Activated T-cell treated with anti-CD3 and anti-CD28 coated beads, Interleukin-2, amount 50 U/mL, for 24 hours (primary cell): ENCODE data around the gene F5.
"Not testable (repeated sequence)": the region's sequence is repeated elsewhere in the genome, so short reads cannot be mapped to it uniquely, and the experiment has no call there.

ENCODE experiments used
- DNase-seq: peaks from one replicate; pipeline ENCODE4 v3.0.0-alpha.2; 2020
- H3K27ac Mint-ChIP-seq: 2 replicates; pipeline ENCODE4 v1.8.0; 2020; ENCODE audit warnings: mild to moderate bottlenecking, mixed read lengths
- H3K27me3 Mint-ChIP-seq: 2 replicates; pipeline ENCODE4 v1.8.0; 2020; ENCODE audit warnings: mixed read lengths
- H3K36me3 Mint-ChIP-seq: 2 replicates; pipeline ENCODE4 v1.8.0; 2020; ENCODE audit warnings: low read depth, mixed read lengths
- H3K4me1 Mint-ChIP-seq: 2 replicates; pipeline ENCODE4 v1.8.0; 2020; ENCODE audit warnings: low read depth, mixed read lengths
- H3K4me3 Mint-ChIP-seq: 2 replicates; pipeline ENCODE4 v1.8.0; 2020; ENCODE audit warnings: mild to moderate bottlenecking, moderate library complexity, mixed read lengths
- H3K9me3 Mint-ChIP-seq: 2 replicates; pipeline ENCODE4 v1.8.0; 2020; ENCODE audit warnings: mixed read lengths

The F5 gene

GRCh38 chr1:169515641-169516040 lies 70.6 kb downstream of the F5 start:
- no peaks in the 10 kb centered on the region for H3K9me3 Mint-ChIP-seq
- no peak for DNase-seq
- H3K36me3 Mint-ChIP-seq: peaks cover 96% of the 10 kb centered on the region
- peaks cover 18% of the 10 kb centered on the region for H3K4me1 Mint-ChIP-seq
- H3K4me3 Mint-ChIP-seq: no peak overlapping the region
- H3K27ac Mint-ChIP-seq: no peak overlapping the region
- H3K27me3 Mint-ChIP-seq: no peaks in the 10 kb centered on the region

- Mint-ChIP-seq H3K36me3 (peaks cover 91% of the 10 kb centered on the region), H3K27ac (no peak overlapping the region)
These were observed 71.6 kb downstream of the F5 start for GRCh38 chr1:169514566-169515270.

DNA sequence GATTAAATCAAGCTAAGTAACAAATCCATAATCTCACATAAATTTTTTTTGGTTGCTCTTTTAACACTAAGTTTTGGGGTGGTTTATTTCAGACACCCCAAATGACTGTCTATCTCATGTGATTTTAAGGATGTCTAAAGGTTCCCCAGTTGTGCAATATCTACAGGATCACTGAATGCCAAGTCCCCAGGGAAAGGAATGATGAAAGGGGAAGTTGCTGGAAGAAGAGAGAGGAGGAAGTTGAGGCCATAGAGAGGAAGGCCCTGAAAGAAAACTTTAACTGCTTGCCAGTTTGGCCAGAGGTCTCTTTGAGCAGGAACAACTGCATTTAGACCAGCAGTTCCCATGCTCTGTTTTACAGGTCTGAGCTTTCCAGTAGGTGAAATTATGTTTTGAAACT lies 73.1 kb downstream of the F5 start:
- Mint-ChIP-seq H3K4me1 (peaks cover 40% of the 10 kb centered on the region), H3K9me3 (no peaks in the 10 kb centered on the region)

More at GRCh38 chr1:169514566-169515270, 71.6 kb downstream of the F5 start:
- Mint-ChIP-seq H3K4me3 (no peak overlapping the region), H3K27me3 (no peaks in the 10 kb centered on the region), H3K4me1 (peaks cover 27% of the 10 kb centered on the region), H3K9me3 (no peaks in the 10 kb centered on the region)
- no peak for DNase-seq

GRCh38 chr1:169511316-169512005 lies 74.8 kb downstream of the F5 start:
- H3K9me3 Mint-ChIP-seq: no peaks in the 10 kb centered on the region
- peaks cover 59% of the 10 kb centered on the region for H3K36me3 Mint-ChIP-seq
- DNase-seq: no peak
- H3K4me3 Mint-ChIP-seq: no peak overlapping the region
- H3K27me3 Mint-ChIP-seq: no peaks in the 10 kb centered on the region
- H3K4me1 Mint-ChIP-seq: peaks cover 40% of the 10 kb centered on the region
- H3K27ac Mint-ChIP-seq: peak overlapping the region; percentile 53

More for the DNA sequence above, 73.1 kb downstream of the F5 start:
- DNase-seq: no peak
- H3K27ac Mint-ChIP-seq: peak overlapping the region; percentile 76
- peaks cover 76% of the 10 kb centered on the region for H3K36me3 Mint-ChIP-seq
- H3K27me3 Mint-ChIP-seq: no peaks in the 10 kb centered on the region
- H3K4me3 Mint-ChIP-seq: no peak overlapping the region

DNA sequence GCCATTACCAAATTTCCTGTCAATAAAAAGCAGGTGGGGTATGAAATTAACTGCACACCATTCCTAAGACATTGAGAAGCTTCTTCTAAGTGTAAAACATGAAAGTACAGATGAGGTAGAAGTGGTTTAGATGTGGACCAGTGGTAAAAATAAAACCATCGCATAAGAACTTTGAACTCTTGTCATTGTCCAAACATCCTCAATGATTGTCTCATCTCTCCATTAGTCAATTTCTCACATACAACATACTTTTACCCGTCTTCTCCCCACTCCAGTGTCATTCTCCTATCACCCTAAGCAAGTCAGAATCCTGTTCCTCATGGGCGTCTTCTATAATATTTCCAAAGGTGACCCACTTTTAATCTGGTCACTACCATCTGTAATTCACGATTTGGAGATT lies 76.2 kb downstream of the F5 start:
- Mint-ChIP-seq H3K4me3 (no peak overlapping the region), H3K27ac (no peak overlapping the region), H3K4me1 (peaks cover 40% of the 10 kb centered on the region), H3K27me3 (no peaks in the 10 kb centered on the region), H3K9me3 (no peaks in the 10 kb centered on the region), H3K36me3 (peaks cover 45% of the 10 kb centered on the region)
- DNase-seq: no peak

GRCh38 chr1:169509354-169509753 lies 76.9 kb downstream of the F5 start:
- H3K9me3 Mint-ChIP-seq: no peaks in the 10 kb centered on the region
- H3K36me3 Mint-ChIP-seq: peaks cover 38% of the 10 kb centered on the region
- no peak for DNase-seq
- H3K4me1 Mint-ChIP-seq: peaks cover 40% of the 10 kb centered on the region
- no peak overlapping the region for H3K27ac Mint-ChIP-seq
- no peak overlapping the region for H3K4me3 Mint-ChIP-seq
- no peaks in the 10 kb centered on the region for H3K27me3 Mint-ChIP-seq

DNA sequence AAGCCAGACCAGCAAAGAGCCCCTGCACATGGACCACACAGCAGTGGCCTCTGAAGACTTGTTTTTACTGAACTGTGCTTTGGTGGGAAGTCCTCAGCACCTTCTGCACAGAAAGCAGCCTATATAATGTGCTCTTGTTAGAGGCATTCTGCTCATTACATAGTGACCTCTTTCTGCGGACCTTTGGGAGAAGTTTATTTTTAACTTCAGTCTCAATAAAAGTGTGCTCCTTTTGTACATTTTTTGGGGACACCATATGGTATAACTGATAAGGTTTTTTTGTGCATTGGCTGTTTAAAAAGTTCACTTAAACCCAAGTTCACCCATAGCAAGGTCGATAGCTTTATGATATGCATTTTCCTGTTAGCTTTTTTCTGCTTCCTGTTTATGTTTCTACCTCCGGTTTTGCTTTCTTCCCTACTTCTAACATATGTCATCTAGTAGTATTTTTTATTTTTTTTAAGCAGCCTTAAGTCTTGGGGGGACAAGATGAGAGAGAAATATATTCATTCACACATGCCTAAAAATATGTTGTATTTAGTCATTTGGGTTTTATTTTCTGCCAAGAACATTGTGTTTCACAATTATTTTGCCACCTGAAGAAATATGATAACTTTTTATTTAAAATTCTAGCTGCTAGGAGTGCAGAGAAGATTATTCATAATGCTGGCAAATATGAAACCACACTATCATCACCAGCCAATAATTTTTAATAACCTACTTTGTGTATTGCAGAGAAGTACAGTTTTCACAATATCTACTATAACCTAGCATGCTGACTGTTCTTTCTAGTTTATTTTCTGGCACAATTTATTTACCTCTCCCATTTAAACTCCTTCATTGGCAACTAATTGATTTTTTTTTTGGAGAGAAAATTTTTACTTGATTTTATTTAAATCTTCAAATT lies 77.6 kb downstream of the F5 start:
- Mint-ChIP-seq H3K36me3 (peaks cover 37% of the 10 kb centered on the region), H3K9me3 (peaks cover 2% of the 10 kb centered on the region), H3K4me1 (peaks cover 40% of the 10 kb centered on the region), H3K27me3 (no peaks in the 10 kb centered on the region), H3K4me3 (no peak overlapping the region), H3K27ac (peak overlapping the region; percentile 42)
- no peak for DNase-seq

DNA sequence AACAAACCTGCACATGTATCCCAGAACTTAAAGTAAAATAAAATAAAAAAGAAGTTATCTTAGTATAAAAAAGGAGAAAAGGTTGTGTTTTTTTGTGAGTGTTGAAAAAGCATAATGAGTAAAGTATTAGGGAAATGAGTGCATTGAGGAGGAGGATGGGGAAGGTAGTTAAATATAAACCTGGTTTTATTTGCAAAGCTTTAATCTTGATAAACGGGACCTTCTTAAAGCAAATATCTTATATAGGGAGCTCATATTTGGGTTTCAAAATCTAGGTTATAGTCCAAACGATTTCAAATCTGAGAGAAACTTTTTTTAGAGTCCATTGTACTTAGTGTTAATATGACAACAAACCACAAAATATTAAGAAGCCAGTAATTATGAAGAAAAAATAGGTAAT lies 78.9 kb downstream of the F5 start:
- peaks cover 3% of the 10 kb centered on the region for H3K9me3 Mint-ChIP-seq
- H3K4me1 Mint-ChIP-seq: peaks cover 34% of the 10 kb centered on the region
- no peak overlapping the region for H3K4me3 Mint-ChIP-seq
- H3K27me3 Mint-ChIP-seq: no peaks in the 10 kb centered on the region
- no peak overlapping the region for H3K27ac Mint-ChIP-seq
- DNase-seq: no peak
- peaks cover 28% of the 10 kb centered on the region for H3K36me3 Mint-ChIP-seq

- not testable (repeated sequence) for DNase-seq, H3K4me3 Mint-ChIP-seq, H3K27ac Mint-ChIP-seq, H3K4me1 Mint-ChIP-seq, H3K27me3 Mint-ChIP-seq, H3K9me3 Mint-ChIP-seq
- peaks cover 13% of the 10 kb centered on the region for H3K36me3 Mint-ChIP-seq
These were observed 82.7 kb downstream of the F5 start for GRCh38 chr1:169503601-169504000.

DNA sequence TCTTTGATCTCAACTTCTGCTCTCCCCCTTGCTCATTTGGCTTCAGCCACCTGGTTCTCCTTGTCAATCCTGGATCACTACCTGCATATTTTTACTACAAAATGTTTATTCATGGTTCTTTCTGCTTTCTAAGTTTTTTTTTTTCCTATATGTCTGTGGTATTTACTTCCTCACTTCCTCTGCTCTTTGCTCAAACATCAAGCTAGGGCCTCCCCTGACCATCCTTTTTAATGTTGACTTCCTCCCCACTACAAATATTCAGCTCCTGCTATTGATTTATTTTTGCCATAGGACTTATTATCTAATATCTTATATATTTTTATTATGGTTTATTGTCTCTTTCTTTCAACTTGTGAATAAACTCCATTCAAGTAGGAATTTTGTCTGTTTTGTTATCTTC lies 86.5 kb downstream of the F5 start:
- no peak for DNase-seq
- no peak overlapping the region for H3K4me3 Mint-ChIP-seq
- H3K27me3 Mint-ChIP-seq: peaks cover 5% of the 10 kb centered on the region
- peaks cover 3% of the 10 kb centered on the region for H3K9me3 Mint-ChIP-seq
- peaks cover 14% of the 10 kb centered on the region for H3K4me1 Mint-ChIP-seq
- H3K36me3 Mint-ChIP-seq: peaks cover 13% of the 10 kb centered on the region
- H3K27ac Mint-ChIP-seq: no peak overlapping the region

- Mint-ChIP-seq H3K27me3 (peaks cover 7% of the 10 kb centered on the region), H3K27ac (no peak overlapping the region), H3K36me3 (peaks cover 5% of the 10 kb centered on the region), H3K9me3 (no peaks in the 10 kb centered on the region), H3K4me1 (peaks cover 21% of the 10 kb centered on the region), H3K4me3 (no peak overlapping the region)
- DNase-seq: no peak
These were observed 89.0 kb downstream of the F5 start for GRCh38 chr1:169497317-169497716.

- Mint-ChIP-seq H3K36me3 (no peaks in the 10 kb centered on the region), H3K27ac (no peak overlapping the region), H3K27me3 (peaks cover 7% of the 10 kb centered on the region), H3K4me1 (peaks cover 34% of the 10 kb centered on the region), H3K9me3 (no peaks in the 10 kb centered on the region), H3K4me3 (no peak overlapping the region)
- no peak for DNase-seq
These were observed 90.4 kb downstream of the F5 start for GRCh38 chr1:169495916-169496315.

GRCh38 chr1:169495046-169495775 lies 91.1 kb downstream of the F5 start:
- H3K27ac Mint-ChIP-seq: no peak overlapping the region
- H3K4me3 Mint-ChIP-seq: no peak overlapping the region
- peaks cover 35% of the 10 kb centered on the region for H3K4me1 Mint-ChIP-seq
- H3K36me3 Mint-ChIP-seq: no peaks in the 10 kb centered on the region
- no peak for DNase-seq
- H3K27me3 Mint-ChIP-seq: peaks cover 7% of the 10 kb centered on the region
- no peaks in the 10 kb centered on the region for H3K9me3 Mint-ChIP-seq

- no peak for DNase-seq
- no peak overlapping the region for H3K4me3 Mint-ChIP-seq
- H3K27ac Mint-ChIP-seq: no peak overlapping the region
- H3K27me3 Mint-ChIP-seq: peaks cover 7% of the 10 kb centered on the region
- no peaks in the 10 kb centered on the region for H3K9me3 Mint-ChIP-seq
- H3K4me1 Mint-ChIP-seq: peaks cover 38% of the 10 kb centered on the region
- no peaks in the 10 kb centered on the region for H3K36me3 Mint-ChIP-seq
These were observed 91.9 kb downstream of the F5 start for GRCh38 chr1:169494343-169494742.
